ENCODE measurements around the gene PLD4.

Gene PLD4

DNA sequence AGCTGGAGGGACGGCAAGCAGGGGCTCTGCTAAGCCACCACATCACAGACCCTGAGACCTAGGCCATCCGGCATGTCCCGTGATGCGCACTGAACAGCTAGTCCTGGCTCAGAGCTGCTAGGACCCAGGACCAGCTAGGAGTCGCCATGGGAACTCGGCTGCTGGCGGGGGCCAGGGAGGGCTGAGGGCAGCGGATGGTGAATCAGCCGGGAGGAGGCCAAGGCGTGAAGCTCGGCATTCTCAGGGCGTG lies 48.4 kb downstream of the PLD4 start:
- DNase-seq (ENCODE audit: low read depth in 1 of 2, low spot score in 1 of 2), result no peak

DNA sequence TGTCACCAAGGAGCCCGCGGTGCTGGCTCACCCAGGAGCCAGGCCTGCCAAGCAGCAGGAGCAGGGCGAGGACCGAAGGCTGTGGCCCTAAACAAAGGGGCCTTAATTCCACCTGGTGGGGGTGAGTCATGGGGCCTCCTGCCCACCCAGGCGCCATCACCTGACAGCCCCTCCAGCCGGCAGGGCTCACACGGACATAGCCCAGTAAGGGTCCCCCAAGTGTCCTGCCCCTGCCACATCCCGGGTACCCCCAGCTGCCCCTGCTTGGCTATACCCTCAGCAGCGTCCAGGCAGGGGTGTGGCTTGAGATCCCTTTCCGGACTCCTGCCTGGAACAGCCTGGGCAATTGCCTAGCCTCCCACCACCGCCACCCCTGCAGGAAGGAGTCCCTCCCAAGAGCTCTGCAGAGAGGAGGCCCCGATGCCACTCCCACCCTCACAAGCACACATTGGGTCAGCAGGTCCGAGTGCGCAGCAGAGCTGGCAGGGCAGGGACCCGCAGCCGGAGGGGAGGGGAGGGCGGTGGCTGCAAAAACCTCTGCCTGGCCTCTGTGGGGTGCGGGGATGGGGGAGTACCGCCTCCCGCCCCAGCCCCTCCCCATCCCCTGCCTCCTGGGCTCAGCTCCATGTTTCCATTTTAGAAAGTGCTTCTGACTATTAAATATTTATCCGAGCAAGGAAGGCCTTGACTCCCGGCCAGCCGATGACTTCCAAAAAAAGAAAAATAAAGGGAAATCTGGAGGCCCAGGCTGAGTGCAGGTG lies 48.9 kb downstream of the PLD4 start:
- no peak for DNase-seq (ENCODE audit: low read depth in 1 of 2, low spot score in 1 of 2)

- no peak for DNase-seq (ENCODE audit: low read depth in 1 of 2, low spot score in 1 of 2)
These were observed 49.5 kb downstream of the PLD4 start for GRCh38 chr14:104974146-104974541.

DNA sequence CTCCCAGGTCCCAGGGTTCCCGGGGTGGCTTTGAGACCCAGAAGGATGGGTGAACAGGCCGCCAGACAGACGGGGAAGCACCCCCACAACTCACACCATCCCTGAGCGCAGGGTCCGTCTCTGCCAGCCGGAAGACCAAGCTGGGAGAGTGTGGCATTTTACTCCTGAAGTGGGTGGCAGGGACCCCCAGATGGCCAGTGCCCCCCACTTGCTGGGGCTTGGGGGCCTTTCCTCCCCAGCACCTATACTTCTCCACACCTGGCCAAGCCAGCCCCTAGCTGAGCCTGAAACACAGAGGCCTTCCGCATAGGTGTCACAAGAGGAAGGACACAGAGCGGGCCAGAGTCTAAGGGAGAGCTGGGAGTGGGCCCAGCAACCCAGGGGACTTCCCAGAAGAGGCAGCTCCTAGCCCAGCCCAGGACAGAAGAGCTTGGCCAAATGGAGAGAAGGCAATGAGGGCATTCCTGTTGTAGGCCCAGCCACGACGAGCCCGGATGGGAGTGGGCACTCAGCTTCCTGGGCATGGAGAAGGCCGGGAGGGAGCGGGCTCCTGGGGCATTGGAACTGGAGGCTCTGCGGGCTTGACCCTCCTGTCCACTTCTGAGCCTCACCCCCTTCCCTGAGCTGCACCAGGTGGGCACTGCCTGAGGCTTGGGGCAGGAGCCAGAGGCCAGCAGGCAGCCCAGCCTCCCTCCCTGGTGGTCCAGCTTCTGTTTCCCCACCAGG lies 50.1 kb downstream of the PLD4 start:
- DNase-seq (ENCODE audit: low read depth in 1 of 2, low spot score in 1 of 2), result no peak

- no peak for DNase-seq (ENCODE audit: low read depth in 1 of 2, low spot score in 1 of 2)
These were observed 51.0 kb downstream of the PLD4 start for GRCh38 chr14:104975481-104976197.

GRCh38 chr14:104976198-104977007 lies 51.7 kb downstream of the PLD4 start:
- DNase-seq (ENCODE audit: low read depth in 1 of 2, low spot score in 1 of 2), result peak; percentile 81 to 83

DNA sequence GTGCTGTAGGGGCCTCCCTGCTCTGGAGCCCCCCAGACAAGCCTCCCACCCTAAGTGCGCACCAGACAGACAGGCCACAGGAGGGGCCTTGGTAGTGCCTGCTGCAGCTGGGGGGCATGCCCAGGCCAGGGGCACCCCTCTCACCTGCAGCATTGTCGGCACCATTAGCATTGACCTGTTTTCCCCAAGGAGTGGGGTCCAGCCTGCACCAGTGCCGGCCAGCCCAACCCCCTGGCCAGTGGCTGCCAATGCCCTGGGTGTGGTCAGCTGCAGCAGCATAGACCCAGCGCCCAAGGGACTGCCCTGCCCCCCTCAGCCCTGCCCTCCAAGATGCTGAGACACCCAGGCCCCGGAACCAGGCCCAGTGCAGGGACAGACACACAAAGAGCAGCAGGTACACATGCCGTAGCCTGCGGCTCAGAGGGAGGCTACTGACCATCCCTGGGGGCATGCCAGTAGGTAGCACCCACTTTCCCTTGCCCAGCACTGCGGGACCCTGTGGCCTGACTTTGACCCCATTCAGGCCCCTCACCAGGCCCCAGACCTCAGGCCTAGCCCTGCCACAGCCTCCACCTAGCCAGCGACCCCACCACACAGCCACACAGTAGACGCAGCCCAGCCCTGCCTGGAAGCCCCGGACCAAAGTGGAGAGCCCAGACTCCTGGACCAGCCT lies 52.5 kb downstream of the PLD4 start:
- DNase-seq (ENCODE audit: low read depth in 1 of 2, low spot score in 1 of 2), result no peak

DNA sequence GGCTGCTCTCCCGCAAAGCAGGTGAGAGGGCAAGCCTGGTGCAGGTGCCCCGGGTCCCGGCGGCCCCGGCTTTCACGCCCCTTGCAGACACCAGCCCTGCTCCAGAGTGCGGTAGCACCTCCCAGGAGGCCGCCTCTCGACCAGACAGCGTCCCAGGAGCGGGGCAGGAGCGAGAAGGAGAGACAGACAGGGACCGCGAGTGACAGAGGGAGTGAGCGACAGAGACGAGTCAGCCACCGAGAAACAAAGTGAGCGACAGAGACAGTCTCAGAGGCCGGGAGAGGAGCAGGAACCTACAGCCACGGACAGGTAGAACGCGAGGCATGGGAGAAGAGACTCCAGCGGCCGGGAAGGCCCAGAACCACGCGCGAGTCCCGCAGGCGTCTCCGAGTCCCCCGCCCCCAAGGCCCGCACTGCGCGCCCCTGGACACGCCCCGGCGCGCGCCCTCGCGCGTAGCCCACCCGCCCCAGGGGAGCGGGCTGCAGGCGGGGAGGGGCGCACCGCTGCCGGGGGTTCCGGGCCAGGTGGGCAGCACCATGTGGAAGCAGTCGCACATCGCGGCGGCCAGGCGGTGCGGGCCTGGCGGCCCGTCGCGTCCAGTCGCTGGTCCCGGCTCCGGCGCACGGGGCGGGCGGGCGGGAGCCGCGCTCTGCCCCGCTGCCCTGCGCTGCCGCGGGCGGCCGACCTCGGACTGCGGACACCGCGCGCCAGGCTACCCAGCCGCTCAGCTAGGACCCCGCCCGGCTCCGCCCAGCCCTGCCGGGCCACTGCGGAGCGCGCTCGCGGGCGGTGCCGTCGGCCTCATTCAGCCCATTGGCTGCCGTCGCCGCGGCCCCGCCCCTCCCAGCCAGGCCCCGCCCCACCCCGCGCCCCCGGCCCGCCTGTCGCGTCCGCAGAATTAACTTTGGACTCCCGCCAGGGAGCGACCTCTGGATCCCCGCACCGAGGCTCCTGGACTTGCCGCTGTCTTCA lies 53.3 kb downstream of the PLD4 start, which contains the start of gene AHNAK2:
AHNAK2 (minus strand) TSS at position 694 of the 973 bp plus-strand sequence; CDS start at position 557, 137 bp downstream.
- DNase-seq (ENCODE audit: low read depth in 1 of 2, low spot score in 1 of 2), result peak in 1 of 2 donors; percentile 33

GRCh38 chr14:104978746-104979691 lies 54.3 kb downstream of the PLD4 start:
- DNase-seq (ENCODE audit: low read depth in 1 of 2, low spot score in 1 of 2), result no peak

- no peak for DNase-seq (ENCODE audit: low read depth in 1 of 2, low spot score in 1 of 2)
These were observed 55.3 kb downstream of the PLD4 start for GRCh38 chr14:104979758-104980610.

GRCh38 chr14:104980611-104981531 lies 56.2 kb downstream of the PLD4 start:
- DNase-seq (ENCODE audit: low read depth in 1 of 2, low spot score in 1 of 2), result no peak

DNA sequence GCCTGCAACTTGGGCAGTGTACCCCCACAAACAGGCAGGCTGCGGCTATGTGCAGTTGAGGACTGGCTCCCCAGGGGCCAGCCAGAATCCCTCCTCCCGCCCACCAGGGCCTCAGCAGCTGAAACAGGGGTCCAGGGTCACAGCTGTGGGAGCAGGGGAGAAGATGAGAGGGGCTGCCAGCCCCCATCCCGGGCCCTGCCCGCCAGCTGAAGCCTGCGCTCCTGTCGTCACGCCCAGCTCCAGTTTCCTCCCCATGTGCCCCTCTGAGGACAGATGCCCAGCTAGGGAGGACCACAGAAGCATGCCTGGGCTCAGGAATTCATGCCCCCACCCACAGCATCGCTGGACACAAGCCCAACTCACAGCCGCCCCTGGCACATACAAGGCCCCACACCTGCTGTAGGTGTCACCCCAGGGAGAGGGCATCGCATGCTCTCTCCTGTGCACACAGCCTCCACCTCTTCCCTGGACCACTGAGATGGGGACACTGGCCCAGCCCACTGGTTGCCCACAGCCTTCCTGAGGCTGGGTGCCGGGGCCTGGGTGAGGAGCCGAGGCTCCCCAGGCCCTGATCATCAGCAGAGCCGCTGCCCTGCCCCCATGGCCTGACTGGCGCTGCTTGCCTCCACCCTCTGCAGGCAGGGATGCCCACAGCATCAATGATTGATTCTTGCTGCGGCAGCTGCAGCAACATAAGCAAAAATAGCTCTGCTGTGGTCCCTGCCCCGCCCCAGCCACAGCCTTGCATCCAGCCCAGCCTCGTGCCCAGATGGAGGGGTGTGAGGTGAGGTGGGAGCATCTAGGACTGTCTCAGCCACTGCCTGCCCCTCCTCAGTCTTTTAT lies 57.2 kb downstream of the PLD4 start:
- DNase-seq (ENCODE audit: low read depth in 1 of 2, low spot score in 1 of 2), result no peak

DNA sequence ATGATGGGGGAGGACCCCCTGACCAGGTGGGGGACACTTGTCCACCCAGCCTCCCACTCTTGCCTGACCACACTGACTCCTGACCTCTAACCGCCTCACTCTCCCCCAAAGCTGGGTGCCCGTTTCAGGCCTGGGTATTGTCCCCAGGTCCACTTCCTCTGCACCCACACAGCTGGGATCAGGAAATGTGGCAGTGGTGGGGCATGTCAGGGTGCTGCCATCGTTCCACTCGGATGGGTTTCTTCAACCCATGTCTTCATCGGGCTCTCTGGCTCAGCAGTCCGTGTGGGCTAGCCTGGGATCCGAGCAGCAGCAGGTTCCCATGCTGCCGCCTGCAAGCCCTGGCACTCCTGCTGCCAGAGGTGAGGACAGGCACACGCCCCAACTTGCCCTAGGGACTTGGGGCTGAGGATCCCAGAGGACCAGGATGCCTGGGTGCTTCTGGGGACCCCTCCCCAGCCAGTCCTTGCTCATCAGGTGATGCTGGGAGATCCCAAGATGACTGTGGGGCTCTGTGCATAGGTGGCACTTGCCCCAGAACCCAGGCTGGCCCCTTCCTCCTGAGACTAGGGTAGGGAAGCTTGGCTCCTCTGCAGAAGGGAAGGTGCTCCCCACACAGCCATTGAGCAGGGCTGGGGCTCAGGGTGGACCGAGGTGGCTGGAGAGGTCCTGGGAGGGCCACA lies 58.0 kb downstream of the PLD4 start:
- no peak for DNase-seq (ENCODE audit: low read depth in 1 of 2, low spot score in 1 of 2)
